Gastrocnemius medialis (tissue), 4 donors: ENCODE measurements around the gene ANO3.

Experiments used
- CTCF ChIP-seq, 5 experiments: fragments of 450-650 bp in 3 of 5; fragments of 200-600 bp in 2 of 5; sonication (generic) in 2 of 5; IDR thresholded peaks in 4 of 5; conservative IDR thresholded peaks in 1 of 5; 1 replicate in 4 of 5; 2 replicates in 1 of 5; pipeline ENCODE4 v1.5.1; 2016 to 2019; ENCODE audit warnings: antibody characterized with exemption in 5 of 5, mild to moderate bottlenecking in 3 of 5, moderate library complexity in 3 of 5
- POLR2A ChIP-seq, 2 donors: fragments of 450-650 bp; IDR thresholded peaks; one replicate each; pipeline ENCODE4 v1.6.1; 2017; ENCODE audit warnings: antibody characterized with exemption in 2 of 2, mild to moderate bottlenecking in 2 of 2, moderate library complexity in 2 of 2

DNA sequence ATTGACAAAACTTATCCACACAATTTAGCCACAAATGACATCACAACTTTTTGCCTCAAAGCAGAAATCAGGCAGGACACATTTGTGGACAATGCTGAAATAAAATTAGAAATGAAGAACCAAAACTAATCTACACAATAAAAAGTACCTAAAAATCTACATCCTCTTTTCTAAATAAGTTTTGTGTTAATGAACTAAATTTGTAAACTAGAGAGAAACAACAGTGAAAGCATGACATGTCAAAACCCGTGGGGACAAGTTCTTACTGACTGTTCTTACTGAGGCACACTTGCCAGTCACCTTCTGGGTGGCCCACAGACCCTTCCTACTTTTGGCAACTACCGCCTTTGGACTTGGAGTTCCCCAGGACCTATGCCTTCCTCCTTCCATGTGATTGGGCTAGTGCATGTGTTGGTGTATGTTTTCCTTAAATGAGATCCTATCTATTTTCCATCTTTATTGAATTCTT, 300.8 kb downstream of the ANO3 start:
- TF ChIP-seq POLR2A (IDR thresholded peaks at IDR 0.05) (no peak), CTCF (IDR thresholded peaks at IDR 0.05 in 4 of 5, conservative IDR thresholded peaks at IDR 0.05 in 1 of 5) (no peak)
